GM12873 (cell line): ENCODE data around the gene ETNK1.

Experiments used
- TF ChIP-seq, protein P1 (sequence below): IDR thresholded peaks from 2 replicates; pipeline ENCODE4 v1.5.1; 2012; ENCODE audit warnings: low read depth, mild to moderate bottlenecking, moderate library complexity, low read length, control low read depth; ENCODE audit not compliant: insufficient read depth; ENCODE audit errors: missing control alignments

The ETNK1 gene

DNA sequence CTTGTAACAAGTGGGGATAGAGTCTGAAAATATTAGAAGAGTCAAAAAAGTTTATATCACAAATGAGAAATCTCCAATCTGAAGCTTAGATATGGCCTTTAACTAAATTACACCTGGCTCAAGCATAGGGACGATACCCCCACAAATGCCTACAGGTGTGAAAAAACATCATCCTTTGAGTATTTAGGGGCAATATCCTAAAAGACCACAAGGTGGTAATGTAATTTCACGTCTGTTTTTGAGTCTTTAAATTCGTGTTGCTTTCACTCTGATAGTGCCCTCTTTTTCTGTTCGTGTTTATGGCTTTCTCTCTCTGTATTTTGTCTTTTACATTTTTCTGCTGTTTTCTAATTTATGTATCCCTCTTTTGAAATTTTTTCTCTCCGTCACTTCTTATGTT is 84.3 kb downstream of the ETNK1 start:
- TF ChIP-seq, protein P1, sequence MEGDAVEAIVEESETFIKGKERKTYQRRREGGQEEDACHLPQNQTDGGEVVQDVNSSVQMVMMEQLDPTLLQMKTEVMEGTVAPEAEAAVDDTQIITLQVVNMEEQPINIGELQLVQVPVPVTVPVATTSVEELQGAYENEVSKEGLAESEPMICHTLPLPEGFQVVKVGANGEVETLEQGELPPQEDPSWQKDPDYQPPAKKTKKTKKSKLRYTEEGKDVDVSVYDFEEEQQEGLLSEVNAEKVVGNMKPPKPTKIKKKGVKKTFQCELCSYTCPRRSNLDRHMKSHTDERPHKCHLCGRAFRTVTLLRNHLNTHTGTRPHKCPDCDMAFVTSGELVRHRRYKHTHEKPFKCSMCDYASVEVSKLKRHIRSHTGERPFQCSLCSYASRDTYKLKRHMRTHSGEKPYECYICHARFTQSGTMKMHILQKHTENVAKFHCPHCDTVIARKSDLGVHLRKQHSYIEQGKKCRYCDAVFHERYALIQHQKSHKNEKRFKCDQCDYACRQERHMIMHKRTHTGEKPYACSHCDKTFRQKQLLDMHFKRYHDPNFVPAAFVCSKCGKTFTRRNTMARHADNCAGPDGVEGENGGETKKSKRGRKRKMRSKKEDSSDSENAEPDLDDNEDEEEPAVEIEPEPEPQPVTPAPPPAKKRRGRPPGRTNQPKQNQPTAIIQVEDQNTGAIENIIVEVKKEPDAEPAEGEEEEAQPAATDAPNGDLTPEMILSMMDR, result peak; percentile 58

DNA sequence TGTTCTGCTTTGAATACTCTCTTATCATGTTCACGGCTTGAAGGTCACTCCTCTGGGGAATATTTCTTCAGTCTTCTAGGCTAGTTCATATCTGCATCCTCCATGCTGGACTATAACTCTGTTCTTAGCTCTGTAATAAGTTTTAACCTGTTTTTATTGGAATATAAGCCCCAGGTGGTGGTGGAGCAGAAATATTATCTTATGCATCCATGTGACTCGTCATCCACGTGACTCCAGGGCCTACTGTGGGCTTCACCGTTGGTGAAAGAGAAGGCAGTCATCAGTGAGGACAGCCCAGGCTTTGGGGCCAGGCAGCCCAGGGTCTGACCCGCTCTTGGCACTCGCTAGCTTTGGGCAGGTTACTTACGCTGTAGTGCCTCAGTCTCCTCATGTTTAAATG is 87.1 kb downstream of the ETNK1 start:
- TF ChIP-seq, protein P1, result no peak

- TF ChIP-seq, protein P1, result no peak
Measured at GRCh38 chr12:22715254-22715653, 90.3 kb downstream of the ETNK1 start.

DNA sequence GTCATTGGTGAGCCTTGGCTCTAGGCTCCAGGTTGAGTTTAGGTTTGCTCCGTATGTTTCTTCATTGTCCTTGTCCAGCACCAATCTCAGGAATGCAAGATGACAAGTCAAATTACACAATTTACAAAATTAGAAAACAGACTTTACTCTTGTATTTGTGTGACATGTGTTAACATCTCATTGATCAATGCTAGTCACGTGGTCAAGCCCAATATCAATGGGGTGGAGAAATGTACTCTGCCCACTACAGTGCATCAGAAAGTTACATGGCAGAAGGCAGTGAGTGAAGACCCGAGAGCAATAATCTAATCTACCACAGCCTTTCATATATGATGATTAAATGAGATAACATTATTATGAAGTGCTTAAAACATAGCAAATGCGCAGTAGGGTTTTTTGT is 94.8 kb downstream of the ETNK1 start:
- TF ChIP-seq, protein P1, result no peak

DNA sequence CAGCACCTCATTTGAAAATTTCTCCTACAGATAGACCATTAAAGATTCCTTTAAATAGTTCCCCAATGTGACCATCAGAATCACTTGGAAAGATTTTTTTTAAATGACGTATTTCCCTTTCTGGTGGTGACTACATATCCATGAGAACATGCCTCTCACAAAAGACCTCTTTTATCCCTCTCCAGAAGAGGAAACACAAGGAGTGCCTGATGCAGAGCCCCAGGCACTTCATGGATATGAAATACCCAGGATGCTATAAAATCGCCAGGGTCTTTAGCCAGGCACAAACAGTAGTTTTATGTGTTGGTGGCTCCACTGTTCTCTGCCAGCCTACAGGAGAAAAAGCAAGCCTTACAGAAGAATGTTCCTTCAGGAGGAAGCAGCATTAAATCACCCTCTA is 97.1 kb downstream of the ETNK1 start:
- TF ChIP-seq, protein P1, result no peak

DNA sequence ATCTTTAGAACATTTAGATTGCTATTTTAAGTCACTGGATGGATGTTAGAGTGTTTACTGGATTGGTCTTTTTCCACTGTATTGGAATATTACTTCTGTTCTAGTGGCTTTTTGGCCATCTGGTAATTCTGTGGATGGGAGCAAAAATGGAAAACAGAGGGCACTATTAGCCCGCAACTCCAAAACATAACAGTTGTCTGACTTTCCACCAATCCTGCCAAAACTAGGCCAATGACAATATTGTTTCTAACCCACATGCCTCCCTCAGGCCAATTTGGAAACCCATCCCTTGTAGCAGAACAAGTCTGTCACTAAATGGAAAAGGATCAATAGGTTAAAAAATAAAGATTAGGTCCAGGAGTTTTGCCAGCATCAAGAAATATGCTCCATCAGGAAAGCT is 97.8 kb downstream of the ETNK1 start:
- TF ChIP-seq, protein P1, result no peak

DNA sequence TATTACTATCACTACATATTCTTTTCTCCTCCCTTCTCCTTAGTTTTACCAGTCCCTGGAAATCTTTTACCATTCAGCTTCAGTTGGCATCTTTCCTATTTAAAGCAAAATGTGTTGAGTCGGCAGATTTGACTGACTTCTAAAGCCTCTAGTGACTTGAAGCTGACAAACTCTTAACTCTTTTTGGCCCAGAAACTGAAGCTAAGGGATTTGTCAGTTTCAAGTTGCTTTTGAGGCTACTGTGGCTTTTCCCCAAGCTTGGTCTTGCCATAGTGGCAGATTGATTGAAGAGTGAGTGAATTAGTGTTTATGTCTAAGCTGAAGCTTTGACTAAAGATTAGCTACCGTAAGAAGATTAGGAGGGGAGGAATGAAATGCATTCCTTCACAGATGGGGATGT is 104.0 kb downstream of the ETNK1 start:
- TF ChIP-seq, protein P1, result no peak
